ENCODE data around the gene RPL7A. TPM values are rescaled to one million over a fixed set of nuclear protein-coding genes. Genes with fewer than 3 reads are reported as not detected.
A peak's percentile ranks its signal among the peaks of the same experiment; 100 is the strongest.

Gene RPL7A
- total RNA-seq, 1 experiment from 2014 or later, result 1,156 TPM

DNA sequence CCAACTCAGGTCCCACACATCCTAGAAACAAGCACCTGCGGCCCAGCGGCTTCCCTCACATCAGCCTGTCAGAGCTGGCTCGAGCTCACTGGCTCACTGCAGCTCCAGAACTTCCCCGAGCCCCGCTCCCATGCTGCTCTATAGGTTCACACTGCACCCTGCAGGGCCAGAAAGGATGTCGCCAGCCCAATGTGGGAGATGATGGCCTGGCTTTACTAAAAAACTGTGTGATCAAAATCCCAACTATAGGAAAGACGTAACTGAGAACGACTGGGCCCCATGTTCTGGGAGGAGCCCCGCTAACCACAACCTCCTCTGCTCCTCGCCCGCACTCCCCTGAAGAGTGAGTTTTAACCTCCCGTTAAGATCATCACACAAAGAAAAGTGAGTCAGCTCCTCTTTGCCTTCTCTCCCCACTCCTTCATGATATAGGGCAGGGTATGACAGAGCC lies 23.3 kb downstream of the RPL7A start:
- Histone ChIP-seq H3K9me2 (replicated peaks; ENCODE audit: low read length) (no peaks in the 10 kb centered on the region), H3F3A (ENCODE audit: low read length, unreplicated experiment) (no peaks in the 10 kb centered on the region), H3K9ac (ENCODE audit: low read length) (no peak overlapping the region), H3K27ac (ENCODE audit: low read length) (no peak overlapping the region), H2AFZ (ENCODE audit: low read length) (no peak overlapping the region), H3K4me3 (ENCODE audit: low read length) (no peak overlapping the region), H3K4me1 (ENCODE audit: insufficient read depth, low read length) (peaks cover 8% of the 10 kb centered on the region; the same call in 1 of the 2 replicates), H3K79me2 (ENCODE audit: low read length) (peaks cover 90% of the 10 kb centered on the region), H3K36me3 (ENCODE audit: low read depth, low read length) (peaks cover 2% of the 10 kb centered on the region; the same call in 1 of the 2 replicates), H3K27me3 (ENCODE audit: low read length) (no peaks in the 10 kb centered on the region), H4K20me1 (ENCODE audit: low read length) (peaks cover 37% of the 10 kb centered on the region; the same call in 1 of the 2 replicates), H3K9me3 (ENCODE audit: low read length) (no peaks in the 10 kb centered on the region), H3K4me2 (ENCODE audit: low read length) (no peak overlapping the region)
- ChIA-PET CTCF (no interaction called here), POLR2A (ENCODE audit: unreplicated experiment) (no interaction called here)
- DNase-seq (no peak), ATAC-seq (no peak)
- intact Hi-C loops (cut with micrococcal nuclease), result no loop called here
- no TSS peak for BruUV-seq (replicated peaks)
- TF ChIP-seq EZH2phosphoT487 (IDR thresholded peaks at IDR 0.05; ENCODE audit: borderline replicate concordance, low read length) (no peak), CTCF (conservative IDR thresholded peaks at IDR 0.05; ENCODE audit: low read depth, low read length) (no peak), EZH2 (IDR thresholded peaks at IDR 0.05; ENCODE audit: low read length, unreplicated experiment) (no peak)

GRCh38 chr9:133372144-133372543 lies 24.1 kb downstream of the RPL7A start:
- CTCF ChIA-PET, result no interaction called here
- no peaks in the 10 kb centered on the region for H3K27me3 ChIP-seq (ENCODE audit: low read length)
- POLR2A ChIA-PET (ENCODE audit: unreplicated experiment), result no interaction called here
- H3F3A ChIP-seq (ENCODE audit: low read length, unreplicated experiment), result no peaks in the 10 kb centered on the region
- H3K79me2 ChIP-seq (ENCODE audit: low read length), result peaks cover 86% of the 10 kb centered on the region
- no peaks in the 10 kb centered on the region for H3K9me3 ChIP-seq (ENCODE audit: low read length)
- no peak overlapping the region for H3K4me2 ChIP-seq (ENCODE audit: low read length)
- H3K9ac ChIP-seq (ENCODE audit: low read length), result no peak overlapping the region
- H2AFZ ChIP-seq (ENCODE audit: low read length), result no peak overlapping the region
- no TSS peak for BruUV-seq (replicated peaks)
- no peak for ATAC-seq
- no peak overlapping the region for H3K4me3 ChIP-seq (ENCODE audit: low read length)
- DNase-seq, result no peak
- no peaks in the 10 kb centered on the region; the same call in 1 of the 2 replicates for H3K36me3 ChIP-seq (ENCODE audit: low read depth, low read length)
- H3K27ac ChIP-seq (ENCODE audit: low read length), result no peak overlapping the region
- H3K4me1 ChIP-seq (ENCODE audit: insufficient read depth, low read length), result peaks cover 15% of the 10 kb centered on the region; the same call in 1 of the 2 replicates
- H3K9me2 ChIP-seq (replicated peaks; ENCODE audit: low read length), result no peaks in the 10 kb centered on the region
- TF ChIP-seq EZH2 (IDR thresholded peaks at IDR 0.05; ENCODE audit: low read length, unreplicated experiment) (no peak), CTCF (conservative IDR thresholded peaks at IDR 0.05; ENCODE audit: low read depth, low read length) (no peak), EZH2phosphoT487 (IDR thresholded peaks at IDR 0.05; ENCODE audit: borderline replicate concordance, low read length) (no peak)
- peaks cover 37% of the 10 kb centered on the region; the same call in 1 of the 2 replicates for H4K20me1 ChIP-seq (ENCODE audit: low read length)
- intact Hi-C loops (cut with micrococcal nuclease), result no loop called here

- ChIA-PET POLR2A (ENCODE audit: unreplicated experiment) (no interaction called here), CTCF (no interaction called here)
- DNase-seq (no peak), ATAC-seq (no peak)
- H3F3A ChIP-seq (ENCODE audit: low read length, unreplicated experiment), result no peaks in the 10 kb centered on the region
- no peaks in the 10 kb centered on the region for H3K27me3 ChIP-seq (ENCODE audit: low read length)
- peaks cover 20% of the 10 kb centered on the region; the same call in 1 of the 2 replicates for H4K20me1 ChIP-seq (ENCODE audit: low read length)
- no peaks in the 10 kb centered on the region for H3K9me2 ChIP-seq (replicated peaks; ENCODE audit: low read length)
- no peak for TF ChIP-seq EZH2phosphoT487 (IDR thresholded peaks at IDR 0.05; ENCODE audit: borderline replicate concordance, low read length)
- no peak for TF ChIP-seq CTCF (conservative IDR thresholded peaks at IDR 0.05; ENCODE audit: low read depth, low read length)
- no peak for TF ChIP-seq EZH2 (IDR thresholded peaks at IDR 0.05; ENCODE audit: low read length, unreplicated experiment)
- H3K79me2 ChIP-seq (ENCODE audit: low read length), result peaks cover 60% of the 10 kb centered on the region
- no peak overlapping the region for H2AFZ ChIP-seq (ENCODE audit: low read length)
- H3K4me1 ChIP-seq (ENCODE audit: insufficient read depth, low read length), result peaks cover 7% of the 10 kb centered on the region; the same call in 1 of the 2 replicates
- H3K36me3 ChIP-seq (ENCODE audit: low read depth, low read length), result no peaks in the 10 kb centered on the region
- no peaks in the 10 kb centered on the region for H3K9me3 ChIP-seq (ENCODE audit: low read length)
- H3K4me2 ChIP-seq (ENCODE audit: low read length), result peak overlapping the region; percentile 93
- H3K9ac ChIP-seq (ENCODE audit: low read length), result peak overlapping the region; percentile 90
- intact Hi-C loops (cut with micrococcal nuclease), result no loop called here
- H3K4me3 ChIP-seq (ENCODE audit: low read length), result peak overlapping the region; percentile 78
- TSS peak; percentile 44 for BruUV-seq (replicated peaks)
- H3K27ac ChIP-seq (ENCODE audit: low read length), result no peak overlapping the region
Observed at GRCh38 chr9:133374612-133375115, 26.6 kb downstream of the RPL7A start.
